NCI-H82 treated with DMSO at 0.1 percent for 48 hours (cell line): ENCODE results near the gene PRELID2.
"Not testable (repeated sequence)": the region's sequence is repeated elsewhere in the genome, so short reads cannot be mapped to it uniquely, and the experiment has no call there.

ENCODE experiments used
- DNase-seq: peaks from one replicate; lab custom pipeline; 2025; ENCODE audit not compliant: unreplicated experiment; lab: John Stamatoyannopoulos, UW

Gene PRELID2

GRCh38 chr5:145798503-145798902 lies 36.6 kb downstream of the PRELID2 start:
- DNase-seq: not testable (repeated sequence)

GRCh38 chr5:145797336-145797735 lies 37.8 kb downstream of the PRELID2 start:
- no peak for DNase-seq

- no peak for DNase-seq
Observed at GRCh38 chr5:145796318-145796717, 38.8 kb downstream of the PRELID2 start.

GRCh38 chr5:145793574-145793973 lies 41.6 kb downstream of the PRELID2 start:
- no peak for DNase-seq

- no peak for DNase-seq
Observed at GRCh38 chr5:145792840-145793239, 42.3 kb downstream of the PRELID2 start.

GRCh38 chr5:145791866-145792265 lies 43.3 kb downstream of the PRELID2 start:
- no peak for DNase-seq

GRCh38 chr5:145787996-145788395 lies 47.1 kb downstream of the PRELID2 start:
- DNase-seq: no peak

- no peak for DNase-seq
Observed at GRCh38 chr5:145787507-145787906, 47.6 kb downstream of the PRELID2 start.

GRCh38 chr5:145787001-145787400 lies 48.1 kb downstream of the PRELID2 start:
- no peak for DNase-seq

- DNase-seq: no peak
Observed at GRCh38 chr5:145780982-145781381, 54.2 kb downstream of the PRELID2 start.

- no peak for DNase-seq
Observed at GRCh38 chr5:145778144-145778900, 56.8 kb downstream of the PRELID2 start.

GRCh38 chr5:145777445-145778063 lies 57.6 kb downstream of the PRELID2 start:
- DNase-seq: no peak

GRCh38 chr5:145776886-145777285 lies 58.3 kb downstream of the PRELID2 start:
- DNase-seq: no peak

- no peak for DNase-seq
Observed at GRCh38 chr5:145775893-145776444, 59.2 kb downstream of the PRELID2 start.

- DNase-seq: no peak
Observed at GRCh38 chr5:145775411-145775810, 59.7 kb downstream of the PRELID2 start.

- no peak for DNase-seq
Observed at GRCh38 chr5:145774442-145774841, 60.7 kb downstream of the PRELID2 start.

- no peak for DNase-seq
Observed at GRCh38 chr5:145772466-145772865, 62.7 kb downstream of the PRELID2 start.

GRCh38 chr5:145768863-145769262 lies 66.3 kb downstream of the PRELID2 start:
- no peak for DNase-seq

- DNase-seq: no peak
Observed at GRCh38 chr5:145764325-145764724, 70.8 kb downstream of the PRELID2 start.

GRCh38 chr5:145762833-145763232 lies 72.3 kb downstream of the PRELID2 start:
- DNase-seq: no peak

- no peak for DNase-seq
Observed at GRCh38 chr5:145761254-145761653, 73.9 kb downstream of the PRELID2 start.

- DNase-seq: no peak
Observed at GRCh38 chr5:145760660-145761059, 74.5 kb downstream of the PRELID2 start.
